Peyer's patch (tissue), 4 donors: ENCODE data around the gene VMAC. TPM values are rescaled to one million over a fixed set of nuclear protein-coding genes. Genes with fewer than 3 reads are reported as not detected.

Source experiments
- DNase-seq, 3 donors: peaks; one replicate each; pipeline ENCODE4 v3.0.0-alpha.2; 2017 to 2019
- H3K27ac ChIP-seq, 4 donors: fragments of 200-600 bp; sonication (generic); one replicate each; pipeline ENCODE4 v1.5.1; 2016 to 2019
- H3K27me3 ChIP-seq, 2 donors: fragments of 200-600 bp; sonication (generic); one replicate each; pipeline ENCODE4 v1.5.1; 2019
- H3K36me3 ChIP-seq, 3 donors: fragments of 200-600 bp; sonication (generic); one replicate each; pipeline ENCODE4 v1.5.1; 2016 to 2019
- H3K4me1 ChIP-seq, 4 donors: fragments of 200-600 bp; sonication (generic); one replicate each; pipeline ENCODE4 v1.5.1; 2016 to 2019
- H3K4me3 ChIP-seq, 4 donors: fragments of 200-600 bp; sonication (generic); 1 replicate in 3 of 4; 2 replicates in 1 of 4; pipeline ENCODE4 v1.5.1; 2016 to 2019; ENCODE audit warnings: mild to moderate bottlenecking in 1 of 4
- H3K9me3 ChIP-seq, 4 donors: fragments of 200-600 bp; sonication (generic); one replicate each; pipeline ENCODE4 v1.5.1; 2016 to 2019; ENCODE audit warnings: mild to moderate bottlenecking in 1 of 4
- CTCF ChIP-seq, 6 experiments: fragments of 450-650 bp in 4 of 6; fragments of 200-600 bp in 2 of 6; sonication (generic) in 1 of 6; IDR thresholded peaks; one replicate each; pipeline ENCODE4 v1.5.1; 2017 to 2019; ENCODE audit warnings: antibody characterized with exemption in 6 of 6, mild to moderate bottlenecking in 3 of 6, moderate library complexity in 1 of 6
- POLR2A ChIP-seq, 2 donors: fragments of 450-650 bp; IDR thresholded peaks; one replicate each; pipeline ENCODE4 v1.5.1; 2017; ENCODE audit warnings: antibody characterized with exemption in 2 of 2, mild to moderate bottlenecking in 2 of 2, moderate library complexity in 2 of 2
- total RNA-seq, 4 donors: library from RNA; depleted of rRNA; stranded (reverse); fragments of >200 nt; gene quantifications; one replicate each; pipeline ENCODE4 v1.1.0, GENCODE V29; 2016

VMAC gene
- total RNA-seq, 4 donors from 2014 or later, result 9.6 to 24.8 (median 18.4) TPM

GRCh38 chr19:5952193-5953029, 47.7 kb downstream of the VMAC start:
- H3K27me3 ChIP-seq, result no peaks in the 10 kb centered on the region
- H3K4me1 ChIP-seq, result peaks cover 6 to 98% (median 30%) of the 10 kb centered on the region in 4 donors
- no peak for TF ChIP-seq POLR2A (IDR thresholded peaks at IDR 0.05)
- TF ChIP-seq CTCF (IDR thresholded peaks at IDR 0.05), result no peak
- DNase-seq, result no peak
- no peaks in the 10 kb centered on the region for H3K9me3 ChIP-seq
- H3K36me3 ChIP-seq, result peaks cover 0 to 6% (median 0%) of the 10 kb centered on the region in 3 donors
- H3K27ac ChIP-seq, result peak overlapping the region; percentile 5 to 71 (median 54)
- no peak overlapping the region for H3K4me3 ChIP-seq

GRCh38 chr19:5953030-5953589, 48.4 kb downstream of the VMAC start:
- Histone ChIP-seq H3K36me3 (peaks cover 0 to 6% (median 0%) of the 10 kb centered on the region in 3 donors), H3K27ac (peak overlapping the region; percentile 37 to 71 (median 64)), H3K9me3 (no peaks in the 10 kb centered on the region), H3K27me3 (no peaks in the 10 kb centered on the region), H3K4me3 (no peak overlapping the region), H3K4me1 (peaks cover 6 to 98% (median 27%) of the 10 kb centered on the region in 4 donors)
- no peak for TF ChIP-seq CTCF (IDR thresholded peaks at IDR 0.05)
- no peak for TF ChIP-seq POLR2A (IDR thresholded peaks at IDR 0.05)
- DNase-seq, result no peak

GRCh38 chr19:5953680-5954213, 49.1 kb downstream of the VMAC start:
- Histone ChIP-seq H3K4me3 (no peak overlapping the region), H3K27ac (peak overlapping the region; percentile 37 to 71 (median 64)), H3K4me1 (peaks cover 10 to 98% (median 21%) of the 10 kb centered on the region in 4 donors), H3K27me3 (no peaks in the 10 kb centered on the region), H3K9me3 (no peaks in the 10 kb centered on the region), H3K36me3 (peaks cover 0 to 6% (median 0%) of the 10 kb centered on the region in 3 donors)
- DNase-seq, result no peak
- TF ChIP-seq POLR2A (IDR thresholded peaks at IDR 0.05) (no peak), CTCF (IDR thresholded peaks at IDR 0.05) (no peak)

- H3K9me3 ChIP-seq, result no peaks in the 10 kb centered on the region
- DNase-seq, result no peak
- peak overlapping the region in 1 of 4 donors; percentile 6 for H3K4me3 ChIP-seq
- H3K36me3 ChIP-seq, result peaks cover 0 to 4% (median 0%) of the 10 kb centered on the region in 3 donors
- no peak for TF ChIP-seq POLR2A (IDR thresholded peaks at IDR 0.05)
- no peak for TF ChIP-seq CTCF (IDR thresholded peaks at IDR 0.05)
- peaks cover 10 to 98% (median 19%) of the 10 kb centered on the region in 4 donors for H3K4me1 ChIP-seq
- H3K27ac ChIP-seq, result peak overlapping the region; percentile 37 to 71 (median 64)
- no peaks in the 10 kb centered on the region for H3K27me3 ChIP-seq
Observed at GRCh38 chr19:5954293-5954692, 49.6 kb downstream of the VMAC start.

GRCh38 chr19:5955636-5955935, 50.9 kb downstream of the VMAC start:
- no peak for TF ChIP-seq CTCF (IDR thresholded peaks at IDR 0.05)
- no peak for TF ChIP-seq POLR2A (IDR thresholded peaks at IDR 0.05)
- Histone ChIP-seq H3K4me1 (peaks cover 10 to 98% (median 23%) of the 10 kb centered on the region in 4 donors), H3K9me3 (no peaks in the 10 kb centered on the region), H3K36me3 (no peaks in the 10 kb centered on the region), H3K27me3 (no peaks in the 10 kb centered on the region), H3K27ac (peak overlapping the region in 2 of 4 donors; percentile 36 to 71), H3K4me3 (no peak overlapping the region)
- DNase-seq, result no peak
